ENCODE results near the gene GPNMB.

- TF ChIP-seq CTCF (IDR thresholded peaks at IDR 0.05) = peak; percentile 9 to 44 (median 34)
- TF ChIP-seq POLR2A (IDR thresholded peaks at IDR 0.05) = no peak
- no peak for TF ChIP-seq POLR2AphosphoS5 (IDR thresholded peaks at IDR 0.05; ENCODE audit: insufficient read depth in 1 of 2, low read depth in 1 of 2)
These were observed 30.9 kb downstream of the GPNMB start for GRCh38 chr7:23277359-23277989.
